ENCODE results near the gene LBHD1.

GRCh38 chr11:62613291-62613778 is 58.7 kb downstream of the LBHD1 start:
- TF ChIP-seq POLR2AphosphoS5 (IDR thresholded peaks at IDR 0.05; ENCODE audit: borderline replicate concordance, low read depth, low read length) (no peak), EZH2 (IDR thresholded peaks at IDR 0.05) (no peak), FOXP2 (optimal IDR thresholded peaks at IDR 0.05; ENCODE audit: control extremely low read depth, extremely low read length, insufficient read depth) (no peak)
